ENCODE results near the gene ACSL5.
"Not testable (repeated sequence)": the region's sequence is repeated elsewhere in the genome, so short reads cannot be mapped to it uniquely, and the experiment has no call there.

Gene ACSL5

DNA sequence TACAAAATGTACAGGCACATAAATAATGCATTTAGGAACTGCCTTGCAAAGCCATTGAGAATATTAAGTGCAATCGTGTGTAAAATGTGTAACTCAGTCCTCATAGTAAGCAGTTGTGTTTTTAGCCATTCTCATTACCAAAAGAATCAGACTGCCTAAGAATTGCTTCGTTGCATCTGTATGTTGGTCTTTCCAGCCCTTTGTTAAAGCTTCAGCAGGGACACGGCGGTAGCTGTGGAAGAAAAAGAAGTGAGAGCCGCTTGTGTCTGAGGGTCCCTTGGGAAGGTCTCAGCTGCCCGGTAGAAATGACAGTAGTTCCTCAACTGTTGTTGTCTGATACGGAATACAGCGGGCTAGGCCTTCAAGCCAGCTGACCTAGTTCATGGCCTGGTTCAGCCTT is 22.8 kb upstream of the ACSL5 start:
- DNase-seq (ENCODE audit: low read depth), result no peak

DNA sequence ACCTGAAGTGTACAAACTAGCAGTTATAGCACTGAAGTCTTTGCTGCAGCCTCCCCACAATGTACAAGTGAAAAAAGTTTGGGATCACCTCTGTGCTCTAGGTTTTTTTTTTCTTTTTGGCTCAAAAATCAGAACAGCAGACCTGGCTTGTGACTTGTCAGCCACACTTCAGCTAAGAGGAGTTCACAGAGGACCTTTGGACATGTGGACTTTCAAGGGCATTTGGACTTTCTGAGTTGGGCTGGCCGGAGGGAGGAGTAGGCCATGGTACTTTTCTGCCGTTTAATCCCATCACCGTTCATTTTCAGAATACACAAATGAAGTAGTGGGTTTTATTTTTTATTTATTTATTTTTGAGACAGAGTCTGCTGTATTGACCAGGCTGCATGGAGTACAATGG is 21.9 kb upstream of the ACSL5 start:
- no peak for DNase-seq (ENCODE audit: low read depth)

DNA sequence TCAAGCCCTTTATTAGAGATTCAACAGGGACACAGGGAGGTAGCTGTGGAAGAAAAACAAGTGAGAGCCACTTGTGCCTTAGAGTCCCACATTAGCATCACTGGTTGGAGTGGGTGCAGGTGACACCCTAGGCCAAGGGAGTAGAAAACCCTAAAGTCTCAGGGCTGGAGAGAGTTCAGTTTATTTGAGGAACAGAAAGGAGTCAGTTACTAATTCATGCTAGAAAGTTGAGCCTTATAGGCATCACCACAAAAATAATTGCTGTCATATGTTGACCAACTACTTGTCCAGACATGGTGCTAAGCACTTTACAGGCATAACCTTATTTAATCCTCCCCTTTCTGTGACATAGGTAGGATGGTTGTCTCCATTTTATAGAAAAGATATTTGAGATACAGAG is 20.9 kb upstream of the ACSL5 start:
- no peak for DNase-seq (ENCODE audit: low read depth)

DNA sequence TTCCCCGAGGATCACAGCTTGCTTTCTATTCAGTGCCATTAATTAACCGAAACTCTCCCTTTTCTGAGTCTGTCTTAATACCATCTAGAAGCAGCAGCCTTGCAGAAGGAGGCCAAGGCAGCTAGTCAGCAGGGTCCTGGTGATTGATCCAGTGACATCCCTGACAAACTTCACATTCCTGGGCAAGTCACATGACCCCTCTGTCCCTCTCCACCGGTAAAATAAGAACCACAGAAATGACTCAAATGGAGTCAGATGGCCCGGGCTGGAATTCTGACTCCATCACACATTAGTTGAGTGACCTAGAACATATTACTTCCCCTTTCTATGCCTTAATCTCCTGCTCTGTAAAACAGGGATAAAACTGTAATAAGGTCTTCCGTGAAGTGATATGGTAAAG is 17.2 kb upstream of the ACSL5 start:
- no peak for DNase-seq (ENCODE audit: low read depth)

DNA sequence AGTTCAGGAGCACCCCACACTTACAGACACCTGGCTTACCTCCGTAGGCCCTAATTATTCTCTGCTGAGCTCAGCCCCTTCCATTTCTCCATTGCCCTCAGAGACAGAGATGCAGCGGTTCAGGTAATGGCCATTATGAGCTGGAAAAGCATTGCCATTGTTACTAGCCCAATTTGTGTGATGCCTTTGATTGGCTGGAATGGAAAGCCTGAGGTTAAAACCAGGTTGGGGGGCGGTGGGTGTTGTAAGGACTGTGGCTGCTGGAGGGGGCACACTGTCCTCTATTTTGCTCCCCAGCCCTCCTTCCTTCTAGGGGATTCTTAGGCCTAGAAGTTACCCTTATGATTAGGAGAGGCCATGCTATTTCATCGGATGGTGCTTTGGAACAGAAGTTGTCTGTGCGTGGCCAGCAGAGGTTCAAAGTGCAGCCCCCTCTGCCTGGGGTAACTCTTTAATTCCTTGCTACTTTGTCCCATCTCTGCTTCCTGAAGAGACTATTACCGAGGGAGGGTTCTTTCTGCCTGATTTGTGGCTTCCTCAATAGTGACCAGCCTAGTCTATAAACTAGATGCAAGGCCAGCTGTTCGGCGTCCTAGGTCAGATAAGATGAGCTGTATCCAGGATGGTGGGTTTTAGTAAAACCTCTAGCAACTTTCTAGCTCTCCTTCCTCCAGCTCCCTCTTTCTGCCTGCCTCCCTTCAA is 14.2 kb upstream of the ACSL5 start:
- DNase-seq (ENCODE audit: low read depth), result no peak

DNA sequence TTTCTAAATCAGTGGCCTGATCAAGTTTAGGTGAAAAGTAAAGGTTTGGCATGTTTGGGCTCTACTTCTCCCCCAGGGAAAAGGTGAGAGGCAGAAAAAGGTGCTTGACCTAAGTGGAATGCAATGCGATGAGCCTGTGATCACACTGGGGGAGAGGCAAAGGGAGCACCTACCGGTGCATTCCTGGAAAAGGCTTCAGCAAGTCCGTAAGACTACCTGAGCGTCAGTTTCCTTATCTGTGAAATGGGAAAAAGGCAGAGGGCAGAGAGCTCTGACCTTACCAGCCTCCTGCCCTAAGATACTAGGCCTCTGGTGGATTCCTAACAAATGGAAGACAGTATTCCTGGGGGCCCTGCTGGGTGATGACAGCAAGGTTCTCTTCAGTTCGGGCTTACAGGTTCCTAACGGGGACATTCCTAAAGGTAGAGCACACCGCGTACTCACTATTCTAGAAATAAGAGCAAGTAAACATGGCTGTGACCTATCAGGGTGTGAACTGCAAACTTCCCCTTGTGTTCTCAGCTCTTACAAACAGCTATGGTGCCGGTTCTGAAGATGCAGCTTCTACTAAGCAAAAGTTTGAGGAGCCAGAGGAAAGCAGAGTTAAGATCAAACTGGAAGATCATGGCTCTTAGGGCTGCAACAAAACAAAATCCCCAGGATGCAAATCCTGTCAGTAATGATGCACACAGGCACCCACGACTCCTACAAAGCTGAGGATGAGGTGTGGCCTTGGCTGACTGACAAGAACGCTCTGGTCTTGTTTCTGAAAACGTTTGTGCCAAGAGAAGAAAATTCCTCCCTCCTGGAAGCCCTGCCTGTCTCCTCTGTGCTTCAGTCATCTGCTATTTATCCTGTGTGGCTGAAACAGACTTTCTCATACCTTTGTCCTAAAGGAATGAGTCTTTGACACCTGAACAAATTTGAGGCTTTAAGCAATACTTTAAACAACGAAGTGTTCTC is 13.3 kb upstream of the ACSL5 start:
- no peak for DNase-seq (ENCODE audit: low read depth)

DNA sequence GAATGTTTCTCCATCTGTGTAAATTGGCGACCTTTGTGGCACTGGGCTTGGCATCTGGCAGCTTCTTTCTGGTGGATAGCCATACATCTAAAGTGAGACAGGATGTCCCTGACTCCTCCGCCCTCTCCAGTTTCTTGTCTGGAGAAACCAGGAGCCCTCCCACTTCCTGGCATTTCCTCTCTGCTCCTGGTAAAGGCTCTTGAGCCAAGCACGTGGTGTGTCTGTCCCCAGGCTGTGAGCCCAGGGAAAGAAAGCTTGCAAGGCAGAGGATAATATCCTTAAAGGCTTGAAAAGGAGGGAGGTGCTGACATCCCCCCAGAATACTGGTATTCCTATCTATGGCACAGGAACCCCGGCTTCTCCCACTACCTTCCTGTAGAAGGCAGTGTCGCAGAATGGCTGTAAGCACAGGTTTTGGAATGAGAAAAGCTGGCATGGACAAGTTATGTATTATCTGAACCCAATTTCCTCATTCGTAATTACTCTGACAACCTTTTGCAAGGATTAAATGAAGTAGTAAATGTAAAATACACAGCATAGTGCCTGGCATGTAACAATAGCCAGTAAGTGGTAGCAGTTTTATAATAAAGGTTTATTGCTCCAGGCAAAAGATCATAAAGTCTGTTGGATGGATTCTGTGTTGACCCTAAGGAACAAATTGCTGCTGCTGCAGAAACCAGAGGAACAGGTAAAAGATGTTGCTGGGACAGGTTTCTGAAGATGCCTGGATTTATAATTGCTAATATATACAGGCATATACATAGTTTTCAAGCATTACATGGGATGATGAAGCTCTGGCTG is 11.8 kb upstream of the ACSL5 start:
- no peak for DNase-seq (ENCODE audit: low read depth)

DNA sequence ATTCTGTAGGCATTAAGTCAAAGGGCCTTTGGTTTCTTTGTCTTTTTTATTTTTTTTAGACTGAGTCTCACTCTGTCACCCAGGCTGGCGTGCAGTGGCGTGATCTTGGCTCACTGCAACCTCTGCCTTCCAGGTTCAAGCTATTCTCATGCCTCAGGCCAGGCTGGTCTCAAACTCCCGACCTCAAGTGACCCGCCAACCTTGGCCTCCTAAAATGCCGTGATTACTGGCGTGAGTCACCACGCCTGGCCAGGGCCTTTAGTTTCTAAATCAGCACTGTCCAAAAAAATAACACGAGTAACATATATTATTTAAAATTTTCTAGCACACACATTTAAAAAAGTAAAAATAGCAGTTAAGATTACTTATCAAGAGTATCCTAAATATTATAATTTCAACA is 11.1 kb upstream of the ACSL5 start:
- DNase-seq (ENCODE audit: low read depth), result no peak

DNA sequence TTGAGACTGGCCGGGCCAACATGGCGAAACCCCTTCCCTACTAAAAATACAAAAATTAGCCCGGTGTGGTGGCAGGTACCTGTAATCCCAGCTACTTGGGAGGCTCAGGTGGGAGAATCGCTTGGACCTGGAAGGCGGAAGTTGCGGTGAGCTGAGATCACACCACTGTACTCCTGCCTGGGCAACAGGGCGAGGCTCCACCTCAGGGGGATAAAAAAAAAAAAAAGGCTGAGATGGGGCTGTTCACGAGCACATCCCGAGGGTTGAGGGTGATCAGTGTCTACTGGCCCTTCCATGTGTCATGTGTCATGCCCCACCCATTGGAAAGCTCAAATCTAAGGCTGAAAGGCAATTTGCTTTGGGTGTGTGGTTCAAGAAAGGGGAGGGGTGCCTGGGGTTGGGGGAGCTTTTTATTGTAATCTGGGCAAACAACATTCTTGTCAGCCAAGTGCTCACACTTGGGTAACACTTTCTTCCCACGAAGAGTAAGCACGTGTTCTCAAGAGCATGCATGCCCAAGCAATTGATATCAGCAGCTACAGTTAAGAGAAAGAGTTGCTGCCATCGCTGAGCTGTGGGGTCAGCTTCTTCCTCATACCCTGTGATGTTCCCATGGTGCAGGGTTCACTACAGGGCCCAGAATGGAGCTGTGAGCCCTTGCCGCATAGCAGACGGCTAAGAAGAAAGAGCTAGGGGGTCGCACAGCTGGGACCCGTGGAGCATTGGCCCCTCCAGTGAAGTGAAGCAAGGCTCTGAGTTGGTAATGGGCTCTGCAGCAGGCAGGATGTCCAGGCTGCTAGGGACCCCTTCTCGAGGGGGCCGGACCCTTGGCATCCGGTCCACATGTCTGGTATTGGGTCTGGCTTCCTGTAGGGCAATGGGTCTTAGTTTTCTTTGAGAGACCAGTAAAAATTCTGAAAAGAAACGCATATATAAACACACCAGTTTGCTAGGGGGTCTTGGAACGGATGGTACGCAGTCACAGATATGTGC is 9.9 kb upstream of the ACSL5 start:
- no peak for DNase-seq (ENCODE audit: low read depth)

DNA sequence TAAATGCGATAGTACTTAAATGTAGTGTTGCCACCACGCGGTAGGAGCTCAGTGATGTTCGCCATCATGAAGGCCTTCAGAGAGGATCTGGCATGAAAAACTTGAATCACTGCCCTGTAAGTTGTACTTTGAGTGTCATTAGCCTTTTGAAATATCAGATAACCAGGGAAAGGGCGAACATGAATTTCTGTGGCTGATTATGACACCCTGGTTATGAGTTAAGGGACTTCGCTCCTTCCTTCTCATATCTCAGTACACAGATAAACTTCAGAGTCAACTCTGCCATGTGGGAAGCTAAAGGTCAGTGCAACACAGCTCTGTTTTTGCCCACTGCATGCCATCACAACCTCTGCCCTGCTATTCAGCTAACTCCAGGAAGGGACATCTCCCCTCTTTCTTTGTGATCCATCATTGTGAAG is 8.9 kb upstream of the ACSL5 start:
- no peak for DNase-seq (ENCODE audit: low read depth)

DNA sequence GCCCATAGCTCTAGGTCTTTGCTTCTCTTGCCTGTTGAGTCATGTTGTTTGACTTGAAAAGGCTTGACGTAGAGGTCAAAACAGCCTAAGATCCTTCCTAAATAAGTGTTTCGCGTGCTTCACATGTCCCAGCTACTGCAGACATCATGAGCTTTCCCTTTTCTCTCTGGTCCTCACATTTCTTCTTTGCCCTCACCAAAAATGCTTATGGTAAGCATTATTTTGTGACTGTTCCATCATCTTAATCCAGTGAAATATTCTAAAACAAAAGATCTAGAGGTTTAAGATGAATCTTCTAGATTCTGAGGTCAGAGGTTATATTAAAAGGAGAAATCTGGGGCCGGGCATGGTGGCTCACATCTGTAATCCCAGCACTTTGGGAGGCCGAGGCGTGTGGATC is 8.5 kb upstream of the ACSL5 start:
- no peak for DNase-seq (ENCODE audit: low read depth)

DNA sequence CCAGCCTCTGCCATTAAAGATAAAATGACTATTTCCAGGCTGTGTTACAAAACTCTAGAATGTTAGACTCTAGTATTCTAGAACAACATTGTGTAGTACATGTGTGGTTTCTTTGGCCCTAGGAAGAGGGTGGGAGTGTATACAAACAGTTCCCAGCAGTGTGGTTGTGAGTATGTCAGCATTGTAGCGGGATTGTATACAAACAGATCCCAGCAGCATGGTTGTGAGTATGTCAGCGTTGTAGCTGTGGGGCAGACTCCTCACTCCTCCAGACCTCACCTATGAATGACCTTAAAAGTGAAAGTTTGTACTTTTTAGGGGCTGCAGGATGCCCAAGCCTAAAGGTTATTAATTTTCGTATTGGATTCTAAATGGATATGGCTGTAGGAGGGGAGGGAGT is 6.9 kb upstream of the ACSL5 start:
- DNase-seq (ENCODE audit: low read depth), result no peak

DNA sequence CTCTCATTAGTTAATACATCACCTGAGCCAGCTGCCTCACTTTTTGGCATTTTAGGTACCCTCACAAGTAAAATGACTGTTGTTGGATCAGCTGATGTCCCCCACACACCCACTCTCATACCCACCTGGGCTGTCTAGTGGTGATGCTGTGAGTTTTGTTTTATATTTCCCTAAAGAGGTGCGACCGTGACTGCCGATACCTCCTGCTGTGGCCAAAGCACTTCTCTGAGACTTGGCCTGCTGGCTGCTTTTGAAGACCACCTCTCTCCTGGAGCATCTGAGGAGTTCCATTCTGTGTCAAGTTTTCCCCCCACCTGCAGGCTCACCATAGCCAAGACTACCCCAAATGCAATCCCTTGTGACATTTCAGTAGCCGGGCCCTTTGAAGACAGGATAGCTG is 6.4 kb upstream of the ACSL5 start:
- no peak for DNase-seq (ENCODE audit: low read depth)

DNA sequence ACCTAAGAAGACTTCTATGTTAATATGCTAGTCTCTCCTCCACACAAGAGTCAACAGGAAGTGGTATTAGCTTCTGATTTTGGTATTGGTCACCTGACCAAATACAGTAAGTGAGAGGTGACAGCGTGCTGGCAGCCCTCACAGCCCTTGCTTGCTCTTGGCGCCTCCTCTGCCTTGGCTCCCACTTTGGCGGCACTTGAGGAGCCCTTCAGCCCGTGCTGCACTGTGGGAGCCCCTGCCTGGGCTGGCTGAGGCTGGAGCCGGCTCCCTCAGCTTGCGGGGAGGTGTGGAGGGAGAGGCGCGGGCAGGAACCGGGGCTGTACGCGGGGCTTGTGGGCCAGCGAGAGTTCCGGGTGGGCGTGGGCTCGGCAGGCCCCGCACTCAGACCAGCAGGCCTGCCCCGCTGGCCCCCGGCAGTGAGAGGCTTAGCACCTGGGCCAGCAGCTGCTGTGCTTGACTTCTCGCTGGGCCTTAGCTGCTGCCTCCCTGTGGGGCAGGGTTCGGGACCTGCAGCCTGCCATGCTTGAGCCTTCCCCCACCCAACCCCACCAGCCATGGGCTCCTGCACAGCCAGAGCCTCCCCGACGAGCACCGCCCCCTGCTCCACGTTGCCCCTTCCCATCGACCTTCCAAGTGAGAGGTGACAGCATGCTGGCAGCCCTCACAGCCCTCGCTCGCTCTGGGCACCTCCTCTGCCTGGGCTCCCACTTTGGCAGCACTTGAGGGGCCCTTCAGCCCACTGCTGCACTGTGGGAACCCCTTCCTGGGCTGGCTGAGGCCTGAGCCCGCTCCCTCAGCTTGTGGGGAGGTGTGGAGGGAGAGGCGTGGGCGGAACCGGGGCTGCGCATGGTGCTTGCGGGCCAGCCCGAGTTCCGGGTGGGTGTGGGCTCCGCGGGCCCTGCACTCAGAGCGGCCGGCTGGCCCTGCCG is 4.2 kb upstream of the ACSL5 start:
- DNase-seq (ENCODE audit: low read depth), result no peak

DNA sequence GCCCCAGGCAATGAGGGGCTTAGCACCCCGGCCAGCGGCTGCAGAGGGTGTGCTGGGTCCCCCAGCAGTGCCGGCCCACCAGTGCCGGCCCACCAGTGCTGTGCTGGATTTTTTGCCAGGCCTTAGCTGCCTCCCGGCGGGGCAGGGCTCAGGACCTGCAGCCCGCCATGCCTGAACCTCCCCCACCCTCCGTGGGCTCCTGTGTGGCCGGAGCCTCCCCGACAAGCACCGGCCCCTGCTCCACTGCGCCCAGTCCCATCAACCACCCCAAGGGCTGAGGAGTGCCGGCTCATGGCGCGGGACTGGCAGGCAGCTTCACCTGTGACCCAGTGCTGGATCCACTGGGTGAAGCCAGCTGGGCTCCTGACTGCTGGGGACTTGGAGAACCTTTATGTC is 3.5 kb upstream of the ACSL5 start:
- DNase-seq (ENCODE audit: low read depth), result no peak

DNA sequence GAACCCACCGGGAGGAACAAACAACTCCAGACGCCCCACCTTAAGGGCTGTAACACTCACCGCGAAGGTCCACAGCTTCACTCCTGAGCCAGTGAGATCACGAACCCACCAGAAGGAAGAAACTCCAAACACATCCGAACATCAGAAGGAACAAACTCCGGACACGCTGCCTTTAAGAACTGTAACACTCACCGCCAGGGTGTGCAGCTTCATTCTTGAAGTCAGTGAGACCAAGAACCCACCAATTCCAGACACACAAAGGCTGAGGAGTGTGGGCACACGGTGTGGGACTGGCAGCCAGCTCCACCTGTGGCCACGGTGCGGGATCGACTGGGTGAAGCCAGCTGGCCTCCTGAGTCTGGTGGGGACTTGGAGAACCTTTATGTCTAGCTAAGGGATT is 2.6 kb upstream of the ACSL5 start:
- not testable (repeated sequence) for DNase-seq (ENCODE audit: low read depth)

DNA sequence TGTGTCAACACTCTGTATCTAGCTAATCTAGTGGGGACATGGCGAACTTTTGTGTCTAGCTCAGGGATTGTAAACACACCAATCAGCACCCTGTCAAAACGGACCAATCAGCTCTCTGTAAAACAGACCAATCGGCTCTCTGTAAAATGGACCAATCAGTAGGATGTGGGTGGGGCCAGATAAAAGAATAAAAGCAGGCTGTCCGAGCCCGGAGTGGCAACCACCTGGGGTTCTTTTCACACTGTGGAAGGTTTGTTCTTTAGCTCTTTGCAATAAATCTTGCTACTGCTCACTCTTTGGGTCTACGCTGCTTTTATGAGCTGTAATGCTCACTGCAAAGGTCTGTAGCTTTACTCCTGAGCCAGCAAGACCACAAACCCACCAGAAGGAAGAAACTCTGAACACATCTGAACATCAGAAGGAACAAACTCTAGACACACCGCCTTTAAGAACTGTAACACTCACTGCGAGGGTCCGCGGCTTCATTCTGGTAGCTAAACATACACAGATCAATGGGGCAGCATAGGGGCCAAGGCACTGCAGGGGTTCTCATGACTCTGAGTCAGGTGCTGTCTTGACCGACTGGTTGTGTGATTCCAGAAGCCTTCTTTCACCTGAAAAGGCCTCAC is 1.6 kb upstream of the ACSL5 start:
- not testable (repeated sequence) for DNase-seq (ENCODE audit: low read depth)

DNA sequence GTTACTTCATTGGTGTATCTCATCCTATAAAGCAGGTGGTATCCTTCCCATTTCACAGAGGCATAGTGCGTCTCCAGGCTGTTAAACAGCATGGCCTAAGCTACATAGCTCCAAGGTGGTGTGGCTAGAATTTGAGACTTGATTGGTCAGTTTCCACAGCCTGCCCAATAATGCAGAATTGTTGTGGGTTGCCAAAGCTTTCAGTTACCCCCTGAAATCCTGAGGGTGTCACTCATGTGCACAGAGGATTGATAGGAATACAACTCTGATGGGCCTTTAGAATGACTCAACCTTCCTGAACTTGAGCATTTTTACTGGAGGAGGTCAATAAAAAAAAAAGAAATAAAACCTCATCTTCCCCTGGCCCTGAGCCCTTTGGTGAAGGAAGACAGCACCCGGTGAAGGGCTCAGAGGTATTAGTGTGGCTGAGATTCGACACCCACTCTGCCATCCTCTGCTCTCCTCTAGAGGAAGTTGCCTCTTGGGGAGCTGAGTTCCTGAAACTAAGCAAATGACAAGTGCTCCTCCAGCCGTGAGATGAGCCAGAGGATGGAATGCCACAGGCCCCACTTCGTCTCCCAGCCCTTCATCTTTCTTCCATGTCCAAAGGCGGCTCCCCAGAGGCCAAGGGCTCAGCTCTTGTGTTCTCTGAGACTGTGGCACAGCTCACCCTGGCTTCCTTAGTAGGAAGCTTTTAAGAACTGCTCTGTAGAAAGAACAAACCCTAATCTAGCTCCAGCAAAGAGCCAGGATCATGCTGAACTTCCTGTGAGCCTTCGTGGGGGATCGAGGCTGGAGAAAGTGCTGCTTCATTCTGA is 1.0 kb downstream of the ACSL5 start:
- no peak for DNase-seq (ENCODE audit: low read depth)

All from stimulated activated CD8-positive, alpha-beta memory T cell treated with anti-CD3 and anti-CD28 coated beads, Interleukin-12 subunit alpha, Interleukin-12 subunit beta, amount 100 ng/mL, for 1 hour (primary cell).